CD4-positive, CD25-positive, alpha-beta regulatory T cell (primary cell): Measurements from ENCODE around the gene CYP27C1. TPM values are rescaled to one million over a fixed set of nuclear protein-coding genes. Genes with fewer than 3 reads are reported as not detected.
"Not testable (repeated sequence)": the region's sequence is repeated elsewhere in the genome, so short reads cannot be mapped to it uniquely, and the experiment has no call there.

ENCODE experiments used
- ATAC-seq, 2 donors: fragments of 150-1000 bp; cut with Tn5 transposase; one replicate each; pipeline ENCODE4 v1.10.0; 2021; ENCODE audit warnings: low read depth in 2 of 2, moderate number of reproducible peaks in 2 of 2, moderate library complexity in 1 of 2
- DNase-seq, 3 donors: peaks; one replicate each; pipeline versions ENCODE4 v3.0.0 to v3.0.0-alpha.2; 2012 to 2022; ENCODE audit warnings: mixed read lengths in 1 of 3
- H3K27ac ChIP-seq: one replicate; pipeline ENCODE4 v1.7.0; 2013; ENCODE audit warnings: mild to moderate bottlenecking, low read length; ENCODE audit not compliant: insufficient read depth, poor library complexity, severe bottlenecking
- H3K27me3 ChIP-seq: one replicate; pipeline ENCODE4 v1.7.0; 2013; ENCODE audit warnings: low read length; ENCODE audit not compliant: control insufficient read depth, insufficient read depth
- H3K36me3 ChIP-seq: one replicate; pipeline ENCODE4 v1.7.0; 2013; ENCODE audit warnings: mild to moderate bottlenecking, low read length, moderate library complexity; ENCODE audit not compliant: control insufficient read depth, insufficient read depth
- H3K4me1 ChIP-seq: 2 replicates; pipeline ENCODE4 v1.7.0; 2013; ENCODE audit warnings: mild to moderate bottlenecking, low read length; ENCODE audit not compliant: insufficient read depth, control insufficient read depth, poor library complexity, severe bottlenecking
- H3K4me3 ChIP-seq: one replicate; pipeline ENCODE4 v1.7.0; 2013; ENCODE audit warnings: low read depth, mild to moderate bottlenecking, low read length, moderate library complexity
- H3K9me3 ChIP-seq, 2 experiments: 1 replicate in 1 of 2; 2 replicates in 1 of 2; pipeline ENCODE4 v1.7.0; 2013; ENCODE audit warnings: low read length in 2 of 2, mild to moderate bottlenecking in 1 of 2, moderate library complexity in 1 of 2; ENCODE audit not compliant: control insufficient read depth in 2 of 2
- H3K27ac Mint-ChIP-seq, 3 donors: one replicate each; pipeline ENCODE4 v1.8.0; 2020 to 2022; ENCODE audit warnings: mild to moderate bottlenecking in 3 of 3, mixed read lengths in 3 of 3, moderate library complexity in 2 of 3
- H3K27me3 Mint-ChIP-seq: one replicate; pipeline ENCODE4 v1.8.0; 2022; ENCODE audit warnings: mild to moderate bottlenecking, mixed read lengths
- H3K36me3 Mint-ChIP-seq: one replicate; pipeline ENCODE4 v1.8.0; 2020; ENCODE audit warnings: mixed read lengths
- H3K4me1 Mint-ChIP-seq, 4 donors: one replicate each; pipeline ENCODE4 v1.8.0; 2020 to 2022; ENCODE audit warnings: mixed read lengths in 4 of 4, mild to moderate bottlenecking in 1 of 4
- H3K4me3 Mint-ChIP-seq, 4 donors: one replicate each; pipeline ENCODE4 v1.8.0; 2020 to 2022; ENCODE audit warnings: mild to moderate bottlenecking in 4 of 4, mixed read lengths in 4 of 4, moderate library complexity in 3 of 4
- H3K9me3 Mint-ChIP-seq, 7 donors: one replicate each; pipeline ENCODE4 v1.8.0; 2020 to 2022; ENCODE audit warnings: mixed read lengths in 7 of 7, mild to moderate bottlenecking in 3 of 7, moderate library complexity in 2 of 7
- polyA plus RNA-seq, 4 donors: library from polyadenylated mRNA; unstranded; fragments of 300-500 nt; fragmentation: Illumina TruSeq; gene quantifications; one replicate each; pipeline ENCODE4 v1.2.3, GENCODE V29; 2021
- total RNA-seq: library from RNA; stranded (reverse); gene quantifications from one replicate; pipeline ENCODE4 v1.2.3, GENCODE V29; 2022

CYP27C1 gene
- total and polyA plus RNA-seq, 5 donors from 2014 or later, result not detected

- Histone ChIP-seq H3K9me3 (no peaks in the 10 kb centered on the region), H3K27ac (no peak overlapping the region), H3K27me3 (peaks cover 5% of the 10 kb centered on the region), H3K4me1 (no peaks in the 10 kb centered on the region), H3K4me3 (no peak overlapping the region), H3K36me3 (no peaks in the 10 kb centered on the region)
- Mint-ChIP-seq H3K4me3 (no peak overlapping the region), H3K36me3 (peaks cover 4% of the 10 kb centered on the region), H3K27me3 (peaks cover 20% of the 10 kb centered on the region), H3K9me3 (peaks cover 0 to 21% (median 4%) of the 10 kb centered on the region in 7 donors), H3K27ac (no peak overlapping the region), H3K4me1 (no peaks in the 10 kb centered on the region)
- ATAC-seq (no peak), DNase-seq (no peak)
These were observed 9.5 kb upstream of the CYP27C1 start for GRCh38 chr2:127229555-127229954.

GRCh38 chr2:127228102-127228501 is 8.0 kb upstream of the CYP27C1 start:
- no peaks in the 10 kb centered on the region for H3K36me3 ChIP-seq
- Mint-ChIP-seq H3K9me3 (peaks cover 0 to 21% (median 4%) of the 10 kb centered on the region in 7 donors), H3K4me3 (no peak overlapping the region), H3K4me1 (no peaks in the 10 kb centered on the region), H3K36me3 (peaks cover 4% of the 10 kb centered on the region), H3K27ac (no peak overlapping the region), H3K27me3 (peaks cover 33% of the 10 kb centered on the region)
- H3K4me1 ChIP-seq, result no peaks in the 10 kb centered on the region
- DNase-seq (no peak), ATAC-seq (no peak)
- H3K9me3 ChIP-seq, result no peaks in the 10 kb centered on the region
- no peak overlapping the region for H3K27ac ChIP-seq
- peaks cover 11% of the 10 kb centered on the region for H3K27me3 ChIP-seq
- no peak overlapping the region for H3K4me3 ChIP-seq

- H3K4me1 ChIP-seq, H3K27ac ChIP-seq, H3K36me3 ChIP-seq, ATAC-seq, H3K4me3 Mint-ChIP-seq, H3K4me1 Mint-ChIP-seq, H3K36me3 Mint-ChIP-seq, DNase-seq, H3K27ac Mint-ChIP-seq, H3K4me3 ChIP-seq, H3K9me3 ChIP-seq: not testable (repeated sequence)
- Mint-ChIP-seq H3K9me3 (peaks cover 0 to 21% (median 4%) of the 10 kb centered on the region in 7 donors), H3K27me3 (peaks cover 37% of the 10 kb centered on the region)
- peaks cover 12% of the 10 kb centered on the region for H3K27me3 ChIP-seq
These were observed 7.2 kb upstream of the CYP27C1 start for GRCh38 chr2:127227264-127227660.

- no peak overlapping the region for H3K4me3 ChIP-seq
- Mint-ChIP-seq H3K27ac (no peak overlapping the region), H3K4me3 (no peak overlapping the region), H3K4me1 (no peaks in the 10 kb centered on the region), H3K27me3 (peaks cover 39% of the 10 kb centered on the region), H3K36me3 (peaks cover 4% of the 10 kb centered on the region), H3K9me3 (peaks cover 0 to 21% (median 4%) of the 10 kb centered on the region in 7 donors)
- no peaks in the 10 kb centered on the region for H3K9me3 ChIP-seq
- no peaks in the 10 kb centered on the region for H3K4me1 ChIP-seq
- no peak overlapping the region for H3K27ac ChIP-seq
- ATAC-seq, result no peak
- H3K27me3 ChIP-seq, result peaks cover 12% of the 10 kb centered on the region
- DNase-seq, result peak in 1 of 3 donors; percentile 7
- no peaks in the 10 kb centered on the region for H3K36me3 ChIP-seq
These were observed 6.6 kb upstream of the CYP27C1 start for GRCh38 chr2:127226520-127227263.

- Histone ChIP-seq H3K4me1 (no peaks in the 10 kb centered on the region), H3K9me3 (no peaks in the 10 kb centered on the region), H3K27me3 (peaks cover 12% of the 10 kb centered on the region), H3K4me3 (no peak overlapping the region), H3K27ac (no peak overlapping the region), H3K36me3 (no peaks in the 10 kb centered on the region)
- no peak overlapping the region for H3K27ac Mint-ChIP-seq
- no peak for DNase-seq
- peaks cover 4% of the 10 kb centered on the region for H3K36me3 Mint-ChIP-seq
- peaks cover 0 to 21% (median 4%) of the 10 kb centered on the region in 7 donors for H3K9me3 Mint-ChIP-seq
- no peaks in the 10 kb centered on the region for H3K4me1 Mint-ChIP-seq
- H3K27me3 Mint-ChIP-seq, result peaks cover 40% of the 10 kb centered on the region
- H3K4me3 Mint-ChIP-seq, result no peak overlapping the region
- no peak for ATAC-seq
These were observed 6.0 kb upstream of the CYP27C1 start for GRCh38 chr2:127226132-127226519.

- peaks cover 48% of the 10 kb centered on the region for H3K27me3 Mint-ChIP-seq
- Histone ChIP-seq H3K27me3 (peaks cover 18% of the 10 kb centered on the region), H3K4me1 (no peaks in the 10 kb centered on the region), H3K4me3 (no peak overlapping the region), H3K36me3 (no peaks in the 10 kb centered on the region), H3K27ac (no peak overlapping the region), H3K9me3 (no peaks in the 10 kb centered on the region)
- peaks cover 0 to 5% (median 4%) of the 10 kb centered on the region in 4 donors for H3K4me1 Mint-ChIP-seq
- no peak overlapping the region for H3K27ac Mint-ChIP-seq
- peaks cover 4% of the 10 kb centered on the region for H3K36me3 Mint-ChIP-seq
- ATAC-seq, result no peak
- DNase-seq, result no peak
- peak overlapping the region in 1 of 4 donors; percentile 82 for H3K4me3 Mint-ChIP-seq
- H3K9me3 Mint-ChIP-seq, result peaks cover 0 to 21% (median 4%) of the 10 kb centered on the region in 7 donors
These were observed 5.3 kb upstream of the CYP27C1 start for GRCh38 chr2:127225186-127225960.

GRCh38 chr2:127224135-127224534 is 4.0 kb upstream of the CYP27C1 start:
- Mint-ChIP-seq H3K9me3 (peaks cover 0 to 17% (median 2%) of the 10 kb centered on the region in 7 donors), H3K27me3 (peaks cover 52% of the 10 kb centered on the region)
- not testable (repeated sequence) for H3K4me1 ChIP-seq, H3K4me1 Mint-ChIP-seq, H3K9me3 ChIP-seq, DNase-seq, H3K27ac ChIP-seq, H3K36me3 ChIP-seq, H3K4me3 Mint-ChIP-seq, H3K27ac Mint-ChIP-seq, H3K36me3 Mint-ChIP-seq, H3K4me3 ChIP-seq, ATAC-seq
- H3K27me3 ChIP-seq, result peaks cover 18% of the 10 kb centered on the region
